ENCODE results near the gene ERO1A. TPM values are rescaled to one million over a fixed set of nuclear protein-coding genes. Genes with fewer than 3 reads are reported as not detected.

Gene ERO1A, protein sequence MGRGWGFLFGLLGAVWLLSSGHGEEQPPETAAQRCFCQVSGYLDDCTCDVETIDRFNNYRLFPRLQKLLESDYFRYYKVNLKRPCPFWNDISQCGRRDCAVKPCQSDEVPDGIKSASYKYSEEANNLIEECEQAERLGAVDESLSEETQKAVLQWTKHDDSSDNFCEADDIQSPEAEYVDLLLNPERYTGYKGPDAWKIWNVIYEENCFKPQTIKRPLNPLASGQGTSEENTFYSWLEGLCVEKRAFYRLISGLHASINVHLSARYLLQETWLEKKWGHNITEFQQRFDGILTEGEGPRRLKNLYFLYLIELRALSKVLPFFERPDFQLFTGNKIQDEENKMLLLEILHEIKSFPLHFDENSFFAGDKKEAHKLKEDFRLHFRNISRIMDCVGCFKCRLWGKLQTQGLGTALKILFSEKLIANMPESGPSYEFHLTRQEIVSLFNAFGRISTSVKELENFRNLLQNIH
- 45.5 to 56.5 TPM (median 51.7 TPM) in 5 replicates for total RNA-seq (2022; extraction: Qiagen RNA extraction)

DNA sequence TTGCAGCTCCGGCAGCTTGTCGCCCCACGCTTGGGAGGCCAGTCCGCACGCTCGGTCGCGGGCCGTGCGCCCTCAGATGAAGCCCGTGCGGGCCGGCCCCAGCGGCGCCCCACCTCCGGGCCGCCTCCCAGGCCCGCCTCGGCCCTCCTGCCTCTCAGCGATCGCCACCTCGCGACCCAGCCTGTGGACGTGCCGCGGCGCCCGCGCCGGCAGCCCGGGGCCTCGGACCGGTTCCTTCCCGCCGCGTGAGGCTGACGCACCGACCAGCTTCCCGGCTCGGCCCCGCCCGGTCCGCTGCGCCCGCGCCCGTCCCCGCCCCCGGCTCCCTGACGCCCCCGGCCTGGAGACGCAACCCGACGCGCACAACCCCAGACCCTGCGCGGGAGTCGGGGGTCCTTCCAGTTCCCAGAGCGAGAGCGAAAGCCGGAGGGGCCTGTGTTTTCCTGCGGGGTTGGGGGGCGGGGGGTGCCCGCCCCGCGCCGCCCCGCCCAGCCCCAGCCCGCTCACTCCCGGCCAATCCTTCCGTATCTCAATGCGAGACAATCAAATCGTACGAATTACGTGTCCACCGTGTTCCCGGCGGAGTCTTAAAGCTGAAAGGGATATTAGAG lies at the start of gene ERO1A:
Gene ERO1A, minus strand, starts transcription at position 78 of the 611 bp plus-strand sequence. Its CDS starts 77 bp downstream, at position 1.

DNA sequence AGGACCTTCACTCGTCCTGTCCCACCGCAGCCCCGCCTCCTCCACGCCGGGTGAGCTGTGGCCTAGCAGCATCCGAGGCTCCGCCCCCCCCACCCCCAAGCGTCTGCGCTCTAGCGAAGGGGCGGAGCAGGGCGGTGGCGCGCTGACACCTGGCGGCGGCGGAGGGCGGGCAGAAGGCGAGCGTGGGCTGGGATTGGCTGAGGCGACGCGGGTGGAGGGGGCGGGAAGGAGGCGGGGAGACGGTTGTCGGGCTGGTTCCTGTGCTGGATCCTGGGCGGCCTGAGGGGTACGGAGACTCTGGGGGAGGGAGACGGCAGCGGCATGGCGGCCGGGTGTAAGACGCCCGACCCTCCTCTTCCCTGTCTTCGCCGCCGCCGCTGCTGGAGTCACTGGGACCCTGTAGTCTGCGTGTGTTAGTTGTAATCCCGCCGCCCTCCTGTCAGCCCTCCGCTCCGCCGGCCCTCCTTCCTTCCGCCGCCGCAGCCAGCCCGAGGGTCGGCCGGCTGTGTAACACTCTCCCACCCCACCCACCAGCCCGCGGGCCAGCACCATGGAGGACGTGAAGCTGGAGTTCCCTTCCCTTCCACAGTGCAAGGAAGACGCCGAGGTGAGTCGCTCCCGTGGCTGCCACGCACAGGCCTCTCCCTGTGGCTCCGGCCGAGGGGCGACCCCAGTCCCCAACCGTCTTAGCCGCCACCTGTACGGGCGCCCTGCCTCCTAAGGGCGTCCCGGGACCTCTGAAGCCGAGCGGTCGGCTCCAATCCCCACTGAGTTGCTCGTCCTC lies 34.8 kb upstream of the ERO1A start, which contains the start of gene STYX:
Gene STYX, plus strand, starts transcription at position 242 of the 784 bp plus-strand sequence. Its CDS starts 309 bp downstream, at position 551.

DNA sequence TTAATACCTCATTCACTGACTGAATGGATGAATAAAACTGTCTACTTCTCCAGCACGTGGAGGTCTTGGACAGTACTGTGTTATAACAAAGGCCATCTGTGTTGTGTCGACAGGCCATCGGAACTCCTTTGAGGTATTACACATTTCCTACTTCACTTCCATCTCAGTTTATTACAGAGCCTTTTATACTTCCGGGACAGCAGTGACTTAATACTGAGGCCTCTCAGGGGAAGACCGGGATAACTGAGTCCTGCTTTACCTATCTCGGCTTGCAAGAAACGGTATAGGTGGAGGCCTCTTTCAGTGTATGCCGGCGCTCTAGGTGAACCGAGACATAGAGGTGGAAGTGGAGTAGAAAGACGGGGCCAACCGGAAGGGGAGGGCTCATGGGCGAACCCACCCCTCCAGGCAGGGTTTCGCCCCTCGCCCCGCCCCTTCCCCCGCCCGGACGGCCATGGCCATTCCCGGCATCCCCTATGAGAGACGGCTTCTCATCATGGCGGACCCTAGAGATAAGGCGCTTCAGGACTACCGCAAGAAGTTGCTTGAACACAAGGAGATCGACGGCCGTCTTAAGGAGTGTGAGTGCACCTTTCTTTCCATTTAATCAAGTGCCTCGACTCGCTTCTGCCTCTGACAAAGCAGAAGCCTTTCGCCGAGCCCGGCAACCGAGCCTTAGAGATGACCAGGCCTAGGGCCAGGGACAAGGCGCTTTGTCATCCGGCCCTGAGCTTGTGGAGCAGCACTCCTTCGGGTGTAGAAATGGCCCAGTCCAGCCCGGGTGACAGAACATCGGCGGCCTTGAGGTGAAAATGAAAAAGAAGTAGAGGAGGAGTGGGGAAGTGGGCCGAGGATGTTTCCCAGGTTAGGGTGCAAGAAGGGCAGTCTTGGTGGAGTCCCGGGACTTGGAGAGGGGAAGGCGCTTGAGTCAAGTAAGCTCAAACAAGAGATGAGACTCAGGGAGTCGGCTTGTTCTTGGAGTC lies 11.7 kb upstream of the ERO1A start, which contains the start of gene PSMC6:
Gene PSMC6, plus strand, starts transcription at position 477 of the 983 bp plus-strand sequence. Its CDS starts 20 bp downstream, at position 497.

Other genes with a start within 250 kb of the ERO1A start
- gene TXNDC16, start 143.1 kb downstream of the ERO1A start, total RNA-seq (2022; extraction: Qiagen RNA extraction): 0.92 to 1.4 TPM (median 0.98 TPM) in 5 replicates
- gene GPR137C, start 142.7 kb downstream of the ERO1A start, total RNA-seq (2022; extraction: Qiagen RNA extraction): 0.05 to 0.25 TPM (median 0.08 TPM) in 5 replicates
- 80.2 to 123 TPM (median 81.7 TPM) in 5 replicates for gene PSMC6, start 11.6 kb upstream of the ERO1A start, total RNA-seq (2022; extraction: Qiagen RNA extraction)
- gene STYX, start 34.6 kb upstream of the ERO1A start, total RNA-seq (2022; extraction: Qiagen RNA extraction): 4.8 to 7.2 TPM (median 5.5 TPM) in 5 replicates
- 44.7 to 52.9 TPM (median 49.0 TPM) in 5 replicates for gene GNPNAT1, start 96.0 kb upstream of the ERO1A start, total RNA-seq (2022; extraction: Qiagen RNA extraction)

Measured in A549 treated with Hydrocortisone at 1 μM for 4 hours (cell line).